B cell (primary cell): ENCODE results near the gene PIK3R1. TPM values are rescaled to one million over a fixed set of nuclear protein-coding genes. Genes with fewer than 3 reads are reported as not detected.

Source experiments
- ATAC-seq: fragments of 200-7000 bp; cut with Tn5 transposase; one replicate; pipeline ENCODE4 v1.10.0; 2021; ENCODE audit warnings: low read depth, mild to moderate bottlenecking, moderate number of reproducible peaks, moderate library complexity
- CTCF ChIA-PET: fragments of 350-600 bp; sonication (Branson Sonifier 250); formaldehyde crosslinking; loops from one replicate; lab custom pipeline; 2021; ENCODE audit warnings: antibody characterized with exemption, inconsistent platforms; lab: Charles Lee
- POLR2A ChIA-PET: fragments of 350-600 bp; sonication (Branson Sonifier 250); formaldehyde crosslinking; loops from one replicate; lab custom pipeline; 2021; ENCODE audit warnings: antibody characterized with exemption; lab: Charles Lee
- DNase-seq: peaks from one replicate; pipeline ENCODE4 v3.0.0; 2013
- H2AFZ ChIP-seq: 2 replicates; pipeline ENCODE4 v1.6.1; 2012; ENCODE audit warnings: mild to moderate bottlenecking, low read depth, low read length; ENCODE audit not compliant: insufficient read depth, poor library complexity, severe bottlenecking
- H3K27ac ChIP-seq, 2 donors: 1 replicate in 1 of 2; 2 replicates in 1 of 2; pipeline ENCODE4 v1.5.1; 2012 to 2013; ENCODE audit warnings: low read length in 2 of 2, mild to moderate bottlenecking in 2 of 2, moderate library complexity in 1 of 2
- H3K27me3 ChIP-seq, 4 experiments: fragments of 200-600 bp in 1 of 4; sonication (generic) in 1 of 4; replicated peaks in 1 of 4; 1 replicate in 2 of 4; 2 replicates in 2 of 4; pipeline versions ENCODE4 v1.6.1 to v1.7.0; 2013 to 2016; ENCODE audit warnings: low read length in 3 of 4, mild to moderate bottlenecking in 2 of 4, mixed read lengths in 1 of 4, moderate library complexity in 1 of 4; ENCODE audit not compliant: insufficient read depth in 4 of 4, control insufficient read depth in 3 of 4; ENCODE audit errors: control extremely low read depth in 1 of 4
- H3K36me3 ChIP-seq, 2 experiments: replicated peaks in 1 of 2; 1 replicate in 1 of 2; 2 replicates in 1 of 2; pipeline versions ENCODE4 v1.6.1 to v1.7.1; 2013; ENCODE audit warnings: low read length in 1 of 2; ENCODE audit not compliant: insufficient read depth in 2 of 2, control insufficient read depth in 1 of 2; ENCODE audit errors: control extremely low read depth in 1 of 2, extremely low read depth in 1 of 2
- H3K4me1 ChIP-seq, 2 donors: fragments of 200-600 bp in 1 of 2; sonication (generic) in 1 of 2; 1 replicate in 1 of 2; 2 replicates in 1 of 2; pipeline versions ENCODE4 v1.5.1 to v1.6.1; 2013 to 2017; ENCODE audit warnings: low read length in 2 of 2; ENCODE audit not compliant: control insufficient read depth in 2 of 2, insufficient read depth in 2 of 2
- H3K4me2 ChIP-seq: replicated peaks from 2 replicates; pipeline ENCODE3; 2012; ENCODE audit warnings: mild to moderate bottlenecking, low read depth, low read length; ENCODE audit not compliant: poor library complexity, severe bottlenecking
- H3K4me3 ChIP-seq, 5 experiments: fragments of 200-600 bp in 1 of 5; sonication (generic) in 1 of 5; 1 replicate in 3 of 5; 2 replicates in 2 of 5; pipeline versions ENCODE4 v1.5.1 to v1.7.0; 2011 to 2016; ENCODE audit warnings: low read length in 4 of 5, mild to moderate bottlenecking in 4 of 5, low read depth in 2 of 5, control low read depth in 1 of 5, moderate library complexity in 1 of 5; ENCODE audit not compliant: insufficient read depth in 1 of 5; ENCODE audit errors: control extremely low read depth in 1 of 5, extremely low read depth in 1 of 5
- H3K79me2 ChIP-seq: fragments of 200-600 bp; sonication (generic); one replicate; pipeline ENCODE4 v1.6.0; 2016; ENCODE audit warnings: low read length; ENCODE audit not compliant: control insufficient read depth, insufficient read depth
- H3K9ac ChIP-seq: fragments of 200-600 bp; sonication (generic); 2 replicates; pipeline ENCODE4 v1.6.1; 2017; ENCODE audit warnings: mild to moderate bottlenecking, low read length, moderate library complexity
- H3K9me3 ChIP-seq, 3 donors: one replicate each; pipeline versions ENCODE4 v1.6.1 to v1.7.1; 2013; ENCODE audit warnings: low read length in 2 of 3; ENCODE audit not compliant: control insufficient read depth in 2 of 3, insufficient read depth in 1 of 3; ENCODE audit errors: control extremely low read depth in 1 of 3
- H4K20me1 ChIP-seq: 2 replicates; pipeline ENCODE4 v1.6.0; 2012; ENCODE audit warnings: mild to moderate bottlenecking, low read length; ENCODE audit not compliant: insufficient read depth, control insufficient read depth, poor library complexity, severe bottlenecking
- H3K27ac Mint-ChIP-seq: one replicate; pipeline ENCODE4 v1.8.0; 2021; ENCODE audit warnings: mixed read lengths
- H3K27me3 Mint-ChIP-seq: one replicate; pipeline ENCODE4 v1.8.0; 2021; ENCODE audit warnings: mixed read lengths
- H3K4me1 Mint-ChIP-seq: one replicate; pipeline ENCODE4 v1.8.0; 2021; ENCODE audit warnings: mixed read lengths
- H3K4me3 Mint-ChIP-seq: one replicate; pipeline ENCODE4 v1.8.0; 2021; ENCODE audit warnings: mixed read lengths
- H3K9me3 Mint-ChIP-seq: one replicate; pipeline ENCODE4 v1.8.0; 2022; ENCODE audit warnings: mixed read lengths; ENCODE audit not compliant: insufficient read depth
- EZH2 ChIP-seq: IDR thresholded peaks from 2 replicates; pipeline ENCODE4 v1.6.1; 2012; ENCODE audit warnings: borderline replicate concordance, low read depth, mild to moderate bottlenecking, moderate library complexity, low read length; ENCODE audit not compliant: insufficient read depth, poor library complexity, severe bottlenecking
- WGBS: methylation state at CpG from one replicate; pipeline ENCODE4 v1.1.5; 2013; ENCODE audit warnings: missing lambda C conversion rate; ENCODE audit not compliant: insufficient coverage; 5-methylcytosine and 5-hydroxymethylcytosine counted together
- intact Hi-C: fragments of 100-400 bp; cut with micrococcal nuclease; formaldehyde crosslinking; loops from one replicate; pipeline ENCODE4 v1.10.0; 2022
- polyA plus RNA-seq: library from polyadenylated mRNA; depleted of rRNA; stranded (reverse); fragments of >200 nt; gene quantifications from 2 replicates; pipeline ENCODE4 v1.2.3, GENCODE V29; 2012
- total RNA-seq, 2 donors: library from RNA; stranded (reverse); fragments of 120-200 nt in 1 of 2; gene quantifications; 1 replicate in 1 of 2; 2 replicates in 1 of 2; pipeline versions ENCODE4 v1.2.3 to v1.2.4, GENCODE V29; 2013 to 2022
- TF ChIP-seq, protein P1 (sequence below): fragments of 200-600 bp; IDR thresholded peaks from one replicate; pipeline ENCODE4 v1.8.0; 2022; ENCODE audit warnings: antibody characterized with exemption, mild to moderate bottlenecking

Gene PIK3R1
- total and polyA plus RNA-seq, 2 donors (not counting 1 experiment from before 2014, with no cell fraction given), result 5.6 to 63.8 TPM

- WGBS, result 92% methylated on average over 3 of the region's 5 CpGs
- peaks cover 8 to 9% of the 10 kb centered on the region in 2 donors for H3K4me1 ChIP-seq
- H3K9ac ChIP-seq, result no peak overlapping the region
- H2AFZ ChIP-seq, result no peak overlapping the region
- ChIA-PET CTCF (interaction anchor here (1.1 kb wide), 1 partner anchor 31 kb away, joined by 4 read pairs; no protein-coding TSS in a partner anchor), POLR2A (no interaction called here)
- no peak overlapping the region for H3K27ac ChIP-seq
- H3K79me2 ChIP-seq, result no peaks in the 10 kb centered on the region
- no peak for ATAC-seq
- TF ChIP-seq, protein P1, sequence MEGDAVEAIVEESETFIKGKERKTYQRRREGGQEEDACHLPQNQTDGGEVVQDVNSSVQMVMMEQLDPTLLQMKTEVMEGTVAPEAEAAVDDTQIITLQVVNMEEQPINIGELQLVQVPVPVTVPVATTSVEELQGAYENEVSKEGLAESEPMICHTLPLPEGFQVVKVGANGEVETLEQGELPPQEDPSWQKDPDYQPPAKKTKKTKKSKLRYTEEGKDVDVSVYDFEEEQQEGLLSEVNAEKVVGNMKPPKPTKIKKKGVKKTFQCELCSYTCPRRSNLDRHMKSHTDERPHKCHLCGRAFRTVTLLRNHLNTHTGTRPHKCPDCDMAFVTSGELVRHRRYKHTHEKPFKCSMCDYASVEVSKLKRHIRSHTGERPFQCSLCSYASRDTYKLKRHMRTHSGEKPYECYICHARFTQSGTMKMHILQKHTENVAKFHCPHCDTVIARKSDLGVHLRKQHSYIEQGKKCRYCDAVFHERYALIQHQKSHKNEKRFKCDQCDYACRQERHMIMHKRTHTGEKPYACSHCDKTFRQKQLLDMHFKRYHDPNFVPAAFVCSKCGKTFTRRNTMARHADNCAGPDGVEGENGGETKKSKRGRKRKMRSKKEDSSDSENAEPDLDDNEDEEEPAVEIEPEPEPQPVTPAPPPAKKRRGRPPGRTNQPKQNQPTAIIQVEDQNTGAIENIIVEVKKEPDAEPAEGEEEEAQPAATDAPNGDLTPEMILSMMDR, result no peak
- TF ChIP-seq EZH2, result no peak
- no peaks in the 10 kb centered on the region for H3K36me3 ChIP-seq
- H3K4me1 Mint-ChIP-seq, result peaks cover 12% of the 10 kb centered on the region
- peaks cover under 1% of the 10 kb centered on the region for H3K9me3 Mint-ChIP-seq
- H3K4me3 ChIP-seq, result no peak overlapping the region
- H3K4me2 ChIP-seq, result no peak overlapping the region
- no peak for DNase-seq
- intact Hi-C loops, result no loop called here
- no peaks in the 10 kb centered on the region for H3K27me3 ChIP-seq
- H3K4me3 Mint-ChIP-seq, result no peak overlapping the region
- no peak overlapping the region for H3K27ac Mint-ChIP-seq
- peaks cover 3% of the 10 kb centered on the region for H3K27me3 Mint-ChIP-seq
- peaks cover 0 to 5% (median 0%) of the 10 kb centered on the region in 3 donors for H3K9me3 ChIP-seq
- H4K20me1 ChIP-seq, result no peaks in the 10 kb centered on the region
Observed at GRCh38 chr5:68317646-68318045, 102.1 kb downstream of the PIK3R1 start.

DNA sequence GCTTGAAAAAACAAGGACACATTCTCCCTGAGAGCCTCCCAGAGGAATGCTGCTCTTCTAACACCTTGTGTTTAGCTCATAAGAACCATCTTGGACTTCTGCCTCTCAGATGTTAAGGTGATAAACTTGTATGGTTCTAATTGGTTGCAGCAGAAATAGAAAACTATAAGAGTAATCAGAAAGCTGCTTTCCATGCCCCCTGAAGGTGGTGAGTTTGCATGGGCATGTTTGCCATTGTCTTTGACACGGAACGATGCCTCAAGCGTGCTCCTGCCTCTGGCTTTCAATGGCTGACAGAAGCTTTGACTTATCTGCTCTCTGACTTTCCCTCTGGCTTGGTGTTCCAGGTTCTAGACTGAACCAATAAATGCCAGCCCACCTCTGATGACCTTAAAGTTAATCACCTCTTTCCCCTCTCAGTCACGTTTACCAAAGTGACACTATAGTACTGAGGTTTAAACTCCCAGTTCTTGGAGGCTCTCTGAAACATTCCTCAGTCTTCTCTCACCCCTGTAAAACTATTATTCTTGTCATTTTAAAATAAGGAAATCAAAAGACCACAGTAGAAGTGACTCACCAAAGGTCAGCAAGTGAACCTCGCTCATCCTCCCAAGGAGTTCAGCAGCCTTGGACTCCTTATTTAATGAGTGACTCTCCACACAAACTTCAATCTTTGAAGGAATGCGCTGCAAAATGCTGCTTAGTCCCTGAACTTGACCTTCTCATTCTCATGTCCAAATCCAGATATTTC is 103.6 kb downstream of the PIK3R1 start:
- Histone ChIP-seq H3K36me3 (no peaks in the 10 kb centered on the region), H3K27ac (no peak overlapping the region), H3K27me3 (no peaks in the 10 kb centered on the region), H3K4me1 (peaks cover 8 to 9% of the 10 kb centered on the region in 2 donors), H3K9me3 (peaks cover 0 to 5% (median 0%) of the 10 kb centered on the region in 3 donors), H3K4me3 (no peak overlapping the region), H2AFZ (no peak overlapping the region), H3K4me2 (no peak overlapping the region), H3K79me2 (no peaks in the 10 kb centered on the region), H3K9ac (no peak overlapping the region), H4K20me1 (no peaks in the 10 kb centered on the region)
- TF ChIP-seq, protein P1, result no peak
- no peak for TF ChIP-seq EZH2
- Mint-ChIP-seq H3K27ac (no peak overlapping the region), H3K27me3 (peaks cover 3% of the 10 kb centered on the region), H3K4me3 (no peak overlapping the region), H3K4me1 (peaks cover 12% of the 10 kb centered on the region), H3K9me3 (no peaks in the 10 kb centered on the region)
- CTCF ChIA-PET, result no interaction called here
- intact Hi-C loops, result no loop called here
- WGBS, result 97% methylated on average over 6 of the region's 6 CpGs
- no peak for DNase-seq
- POLR2A ChIA-PET, result no interaction called here
- ATAC-seq, result no peak
